ENCODE results near the gene GLI3.

GLI3 gene

GRCh38 chr7:41925946-41926345 is 311.1 kb downstream of the GLI3 start:
- no peak for DNase-seq (ENCODE audit: low read depth)

- DNase-seq (ENCODE audit: low read depth): no peak
These were observed 312.2 kb downstream of the GLI3 start for GRCh38 chr7:41924796-41925195.

GRCh38 chr7:41922373-41922772 is 314.6 kb downstream of the GLI3 start:
- DNase-seq (ENCODE audit: low read depth): no peak

GRCh38 chr7:41921453-41921981 is 315.5 kb downstream of the GLI3 start:
- no peak for DNase-seq (ENCODE audit: low read depth)

GRCh38 chr7:41918597-41918996 is 318.4 kb downstream of the GLI3 start:
- DNase-seq (ENCODE audit: low read depth): no peak

GRCh38 chr7:41916450-41916927 is 320.5 kb downstream of the GLI3 start:
- DNase-seq (ENCODE audit: low read depth): no peak

- no peak for DNase-seq (ENCODE audit: low read depth)
These were observed 321.1 kb downstream of the GLI3 start for GRCh38 chr7:41915871-41916270.

- no peak for DNase-seq (ENCODE audit: low read depth)
These were observed 324.0 kb downstream of the GLI3 start for GRCh38 chr7:41912851-41913567.

- DNase-seq (ENCODE audit: low read depth): no peak
These were observed 324.6 kb downstream of the GLI3 start for GRCh38 chr7:41912426-41912825.

GRCh38 chr7:41911792-41912191 is 325.2 kb downstream of the GLI3 start:
- DNase-seq (ENCODE audit: low read depth): no peak
